ENCODE results near the gene E4F1. TPM values are rescaled to one million over a fixed set of nuclear protein-coding genes. Genes with fewer than 3 reads are reported as not detected.

Gene E4F1
- total and polyA plus RNA-seq, 2 donors (not counting 3 experiments of a cell fraction or from before 2014, with no cell fraction given), result 28.6 to 32.7 TPM

- DNase-seq (ENCODE audit: low read depth, low spot score) (no peak), FAIRE-seq (no peak)
- no TSS peak for BruUV-seq (replicated peaks)
- Histone ChIP-seq H4K20me1 (replicated peaks; ENCODE audit: control insufficient read depth, extremely low read depth, insufficient read depth, low read length) (no peaks in the 10 kb centered on the region), H3K4me3 (replicated peaks in 1 of 3; ENCODE audit: insufficient read depth in 1 of 3, low read depth in 1 of 3, low read length in 3 of 3) (no peak overlapping the region), H3K79me2 (ENCODE audit: control insufficient read depth, insufficient read depth, low read length) (no peaks in the 10 kb centered on the region), H3K36me3 (ENCODE audit: control insufficient read depth in 2 of 2, extremely low read depth in 1 of 2, insufficient read depth in 2 of 2, low read length in 2 of 2) (no peaks in the 10 kb centered on the region), H3K9me3 (replicated peaks; ENCODE audit: control insufficient read depth, insufficient read depth, low read length) (no peaks in the 10 kb centered on the region), H3K27ac (ENCODE audit: insufficient read depth, low read depth, low read length) (no peak overlapping the region), H3K9me1 (replicated peaks; ENCODE audit: control insufficient read depth, extremely low read depth, insufficient read depth, low read length) (no peaks in the 10 kb centered on the region), H3K4me2 (ENCODE audit: insufficient read depth, low read length) (no peak overlapping the region), H3K27me3 (ENCODE audit: control insufficient read depth in 2 of 2, insufficient read depth in 2 of 2, low read length in 2 of 2) (no peaks in the 10 kb centered on the region), H3K9ac (replicated peaks; ENCODE audit: extremely low read depth, insufficient read depth, low read length) (no peak overlapping the region), H2AFZ (ENCODE audit: low read depth, low read length) (no peak overlapping the region), H3K4me1 (ENCODE audit: control insufficient read depth, extremely low read depth, insufficient read depth, low read length) (no peaks in the 10 kb centered on the region)
- ChIA-PET CTCF (interaction anchor here (0.9 kb wide), 1 partner anchor 48 kb away, joined by 3 read pairs; no protein-coding TSS in a partner anchor), POLR2A (interaction anchor here (1.1 kb wide), 1 partner anchor 33 kb away, joined by 3 read pairs; the partner anchor contains the start of gene TRAF7)
- TF ChIP-seq POLR2AphosphoS5 (IDR thresholded peaks at IDR 0.05; ENCODE audit: insufficient read depth, low read depth, low read length) (no peak), JUN (IDR thresholded peaks at IDR 0.05; ENCODE audit: borderline replicate concordance, insufficient read depth, insufficient read length, low read depth) (no peak), POLR2A (IDR thresholded peaks at IDR 0.05; ENCODE audit: low read depth, low read length) (no peak), EZH2 (IDR thresholded peaks at IDR 0.05; ENCODE audit: borderline replicate concordance, low read depth, low read length, severe bottlenecking) (no peak), GATA2 (IDR thresholded peaks at IDR 0.05; ENCODE audit: insufficient read depth, insufficient read length, low read depth, low read length) (no peak), MYC (IDR thresholded peaks at IDR 0.05; ENCODE audit: low read depth, low read length) (no peak), FOS (IDR thresholded peaks at IDR 0.05; ENCODE audit: borderline replicate concordance, insufficient read depth, low read length) (no peak), CTCF (IDR thresholded peaks at IDR 0.05; ENCODE audit: extremely low read depth in 1 of 2, insufficient read depth in 1 of 2, low read depth in 1 of 2, low read length in 2 of 2) (no peak)
- TF ChIP-seq, protein P1, sequence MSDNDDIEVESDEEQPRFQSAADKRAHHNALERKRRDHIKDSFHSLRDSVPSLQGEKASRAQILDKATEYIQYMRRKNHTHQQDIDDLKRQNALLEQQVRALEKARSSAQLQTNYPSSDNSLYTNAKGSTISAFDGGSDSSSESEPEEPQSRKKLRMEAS (IDR thresholded peaks at IDR 0.05; ENCODE audit: insufficient read depth, insufficient read length), result no peak
- dilution Hi-C loops (cut with MboI; ENCODE audit: extremely low pct_ligation_motif_present, low sequenced_read_pairs), result no loop called here
- intact Hi-C loops (cut with micrococcal nuclease), result no loop called here
Measured at GRCh38 chr16:2188395-2188794, 35.0 kb upstream of the E4F1 start.

All from endothelial cell of umbilical vein (primary cell).